Duodenal mucosa (tissue), 2 donors: ENCODE measurements around the gene LTBP4.

ENCODE experiments used
- H3K27ac ChIP-seq: one replicate; pipeline ENCODE4 v1.7.0; 2013; ENCODE audit warnings: low read depth, low read length
- H3K27me3 ChIP-seq, 2 donors: one replicate each; pipeline ENCODE4 v1.7.0; 2013; ENCODE audit warnings: low read length in 2 of 2, control low read depth in 1 of 2; ENCODE audit not compliant: insufficient read depth in 2 of 2, control insufficient read depth in 1 of 2
- H3K36me3 ChIP-seq, 2 donors: one replicate each; pipeline ENCODE4 v1.7.0; 2013; ENCODE audit warnings: low read length in 2 of 2, control low read depth in 1 of 2; ENCODE audit not compliant: insufficient read depth in 2 of 2, control insufficient read depth in 1 of 2
- H3K4me1 ChIP-seq, 2 donors: one replicate each; pipeline ENCODE4 v1.7.0; 2013; ENCODE audit warnings: low read length in 2 of 2, control low read depth in 1 of 2; ENCODE audit not compliant: insufficient read depth in 2 of 2, control insufficient read depth in 1 of 2
- H3K4me3 ChIP-seq, 2 donors: one replicate each; pipeline ENCODE4 v1.7.0; 2013; ENCODE audit warnings: low read length in 2 of 2, low read depth in 1 of 2
- H3K9ac ChIP-seq, 2 donors: one replicate each; pipeline ENCODE4 v1.7.0; 2013; ENCODE audit warnings: low read length in 2 of 2, low read depth in 1 of 2
- H3K9me3 ChIP-seq, 2 donors: one replicate each; pipeline ENCODE4 v1.7.0; 2013; ENCODE audit warnings: low read length in 2 of 2, control low read depth in 1 of 2; ENCODE audit not compliant: control insufficient read depth in 1 of 2

LTBP4 gene

DNA sequence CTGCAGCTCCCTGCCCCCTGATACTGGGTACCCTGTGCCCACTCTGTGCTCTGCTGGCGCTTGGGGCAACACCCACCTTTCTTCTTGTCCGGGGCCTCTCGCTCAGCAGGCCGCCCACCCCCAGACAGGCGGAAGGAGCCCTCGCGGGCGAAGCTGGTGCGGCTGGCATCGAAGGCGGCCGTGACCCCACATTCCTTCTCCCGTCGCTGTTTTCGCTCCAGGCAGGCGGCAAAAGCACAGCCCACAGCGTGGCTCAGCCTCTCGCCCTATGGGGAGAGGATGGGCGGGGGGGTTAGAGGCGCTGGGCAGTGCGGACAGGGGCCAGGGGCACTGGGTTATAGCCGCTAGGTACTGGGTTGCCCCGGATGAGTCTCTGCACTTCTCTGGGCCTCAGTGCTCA, 76.0 kb downstream of the LTBP4 start:
- H3K9me3 ChIP-seq: no peaks in the 10 kb centered on the region
- no peak overlapping the region for H3K4me3 ChIP-seq
- peaks cover 16 to 53% of the 10 kb centered on the region in 2 donors for H3K36me3 ChIP-seq
- H3K4me1 ChIP-seq: no peaks in the 10 kb centered on the region
- no peak overlapping the region for H3K9ac ChIP-seq
- H3K27ac ChIP-seq: no peak overlapping the region
- H3K27me3 ChIP-seq: no peaks in the 10 kb centered on the region
